Measurements from ENCODE around the gene SLC7A6OS.

Gene SLC7A6OS

DNA sequence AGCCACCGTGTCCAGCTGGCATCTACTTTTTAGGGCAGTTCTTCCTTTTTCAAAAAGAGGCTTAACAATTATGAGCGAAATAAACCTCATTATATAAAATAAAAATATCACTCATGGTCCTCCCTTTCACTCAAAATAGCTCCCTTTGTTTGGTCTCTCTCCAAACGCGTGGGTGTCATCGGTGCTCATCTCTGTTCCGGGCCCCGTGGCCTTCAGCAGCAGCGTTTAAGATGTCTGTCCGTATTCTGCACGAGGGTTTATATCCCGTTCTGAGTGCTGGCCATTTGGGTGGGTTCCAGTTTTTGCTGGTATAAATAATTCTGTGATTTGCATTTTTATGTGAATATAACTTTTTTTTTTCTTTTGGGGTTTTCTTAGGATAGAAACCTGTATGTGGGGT, 33.5 kb upstream of the SLC7A6OS start:
- DNase-seq (ENCODE audit: low read depth) = no peak

DNA sequence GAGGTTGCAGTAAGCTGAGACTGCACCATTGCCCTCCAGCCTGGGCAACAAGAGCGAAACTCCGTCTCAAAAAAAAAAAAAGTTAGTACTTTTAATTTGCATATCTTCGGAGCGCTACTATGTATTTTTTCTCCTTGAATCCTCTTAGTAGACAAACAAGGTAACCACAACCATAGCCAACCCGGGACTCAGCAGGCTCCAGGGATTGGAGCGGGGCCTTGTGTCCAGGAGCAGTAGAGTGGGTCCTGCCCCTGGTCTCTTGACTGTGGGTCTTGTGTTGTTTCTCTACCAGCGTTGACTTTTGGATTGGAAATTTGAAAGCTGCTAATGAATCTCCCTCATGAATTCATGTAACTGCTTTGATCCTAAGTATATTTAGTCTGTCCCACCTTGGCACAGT, 32.4 kb upstream of the SLC7A6OS start:
- DNase-seq (ENCODE audit: low read depth) = no peak

DNA sequence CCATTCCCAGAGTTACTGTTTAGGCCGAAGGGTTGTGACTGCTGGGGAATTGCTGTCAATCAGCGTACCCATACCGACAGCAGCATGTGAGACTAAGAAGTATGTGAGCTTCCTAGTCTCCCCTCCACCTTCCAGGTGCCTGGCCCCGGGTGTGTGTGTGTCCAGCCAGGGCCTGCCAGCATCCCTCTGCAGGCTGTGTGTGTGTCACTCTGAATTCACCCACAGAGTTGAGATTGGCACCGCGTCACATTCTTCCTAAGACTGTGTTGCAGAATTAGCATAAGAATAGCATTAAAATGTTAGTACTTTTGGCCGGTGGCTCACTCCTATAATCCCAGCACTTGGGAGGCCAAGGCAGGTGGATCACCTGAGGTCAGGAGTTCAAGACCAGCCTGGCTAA, 31.9 kb upstream of the SLC7A6OS start:
- DNase-seq (ENCODE audit: low read depth) = no peak

DNA sequence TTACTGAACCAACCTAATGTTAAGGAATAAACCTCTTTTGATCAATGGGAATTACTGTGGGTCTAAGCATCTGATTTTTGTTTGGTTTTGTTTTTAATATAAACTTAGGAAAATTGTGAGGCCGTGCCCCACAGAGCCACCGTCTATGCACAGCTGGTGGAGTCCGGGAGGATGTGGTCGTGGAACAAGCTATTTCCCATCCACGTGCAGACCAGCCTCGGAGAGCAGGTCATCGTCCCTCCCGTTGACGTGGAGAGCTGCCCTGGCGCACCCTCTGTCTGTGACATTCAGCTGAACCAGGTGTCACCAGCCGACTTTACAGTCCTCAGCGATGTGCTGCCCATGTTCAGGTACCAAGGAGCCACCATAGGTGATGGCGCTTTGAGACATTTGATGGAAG, 28.5 kb upstream of the SLC7A6OS start:
- DNase-seq (ENCODE audit: low read depth) = no peak

DNA sequence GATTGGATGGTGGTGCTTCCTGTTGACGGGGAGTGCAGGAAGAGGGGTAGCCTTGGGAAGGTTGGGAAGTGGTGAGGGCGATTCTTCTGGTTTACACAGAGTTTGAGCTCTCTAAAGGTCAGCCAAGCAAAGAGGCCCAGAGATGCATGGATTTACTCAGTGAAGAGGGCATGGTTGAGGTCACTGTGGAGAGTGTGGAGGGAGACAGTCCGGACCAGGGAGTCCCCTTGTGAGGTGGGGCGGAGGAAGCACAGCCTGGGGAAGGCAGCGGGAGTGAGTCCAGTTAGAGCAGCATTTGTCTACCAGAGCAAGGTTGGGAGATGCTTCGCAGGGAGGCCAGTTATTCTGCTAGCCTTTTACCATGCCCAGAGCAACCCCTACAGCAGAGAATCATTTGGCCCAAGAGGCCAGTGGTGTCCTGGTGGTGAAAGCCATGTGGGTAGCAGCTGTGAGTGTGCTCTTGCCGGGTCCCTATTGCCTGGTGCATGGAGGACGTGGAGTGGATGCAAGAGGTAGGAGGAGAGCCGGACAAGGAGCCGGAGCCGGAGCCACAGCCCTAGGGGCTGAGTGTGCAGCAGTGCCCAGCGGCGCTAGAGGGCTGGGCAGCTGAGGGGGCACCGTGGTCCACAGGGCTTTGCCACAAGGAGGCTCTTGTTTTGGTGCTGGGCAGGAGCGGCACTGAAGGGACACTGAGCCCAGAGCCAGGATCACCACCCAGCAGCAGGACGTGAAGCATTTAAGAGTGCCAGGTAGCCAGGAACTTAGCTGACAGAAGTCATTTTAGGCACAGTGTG, 27.8 kb upstream of the SLC7A6OS start:
- no peak for DNase-seq (ENCODE audit: low read depth)

DNA sequence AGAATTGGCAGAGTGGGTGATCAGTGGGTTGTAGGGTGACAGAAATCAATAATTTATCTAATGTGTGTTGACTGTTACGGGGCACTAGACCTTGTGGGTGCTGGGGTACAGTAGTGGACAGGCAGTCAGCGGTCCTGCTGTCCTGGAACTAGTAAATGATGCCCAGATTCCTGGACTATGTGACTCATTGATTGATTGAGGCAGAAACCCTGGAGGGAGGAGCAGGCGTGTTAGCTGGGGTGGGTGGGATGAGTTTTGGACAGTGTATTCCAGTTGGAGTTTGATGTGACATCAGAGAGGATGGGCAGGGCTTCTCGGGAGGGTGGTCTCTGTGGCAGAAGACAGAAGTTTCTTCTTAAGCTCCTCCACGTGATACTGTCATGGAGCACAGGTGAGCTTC, 24.4 kb upstream of the SLC7A6OS start:
- peak; percentile 46 for DNase-seq (ENCODE audit: low read depth)

DNA sequence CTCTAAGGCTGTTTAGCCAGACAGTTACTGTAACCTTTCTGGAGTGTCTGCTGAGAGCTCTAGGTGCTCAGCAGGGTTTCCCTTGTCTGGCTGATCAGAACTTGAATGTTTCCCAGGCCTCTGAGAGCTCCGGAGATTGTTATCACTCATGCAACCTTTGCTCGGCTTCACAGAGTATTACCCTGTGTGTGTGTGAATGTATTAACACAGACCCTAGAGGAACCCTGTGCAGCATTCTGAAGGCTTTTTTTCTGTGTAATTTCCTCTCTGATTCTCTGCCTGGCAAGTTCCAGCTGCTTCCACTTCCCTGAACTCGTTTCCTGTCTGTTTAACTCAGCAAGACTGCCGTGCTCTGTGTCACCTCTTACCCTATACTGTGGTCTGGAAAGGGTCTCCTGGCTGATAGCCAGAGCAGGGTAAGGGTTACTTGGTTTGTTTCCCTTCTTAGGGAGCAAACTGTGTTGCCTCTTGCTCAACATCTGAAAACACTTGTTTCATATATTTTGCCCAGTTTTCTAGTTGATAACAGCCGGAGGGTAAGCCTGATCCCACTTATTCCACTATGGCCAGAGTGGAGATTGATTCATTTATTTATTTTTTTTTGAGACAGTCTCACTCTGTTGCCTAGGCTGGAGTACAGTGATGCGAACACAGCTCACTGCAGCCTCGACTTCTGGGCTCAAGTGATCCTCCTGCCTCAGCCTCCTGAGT, 21.8 kb upstream of the SLC7A6OS start:
- DNase-seq (ENCODE audit: low read depth) = no peak

DNA sequence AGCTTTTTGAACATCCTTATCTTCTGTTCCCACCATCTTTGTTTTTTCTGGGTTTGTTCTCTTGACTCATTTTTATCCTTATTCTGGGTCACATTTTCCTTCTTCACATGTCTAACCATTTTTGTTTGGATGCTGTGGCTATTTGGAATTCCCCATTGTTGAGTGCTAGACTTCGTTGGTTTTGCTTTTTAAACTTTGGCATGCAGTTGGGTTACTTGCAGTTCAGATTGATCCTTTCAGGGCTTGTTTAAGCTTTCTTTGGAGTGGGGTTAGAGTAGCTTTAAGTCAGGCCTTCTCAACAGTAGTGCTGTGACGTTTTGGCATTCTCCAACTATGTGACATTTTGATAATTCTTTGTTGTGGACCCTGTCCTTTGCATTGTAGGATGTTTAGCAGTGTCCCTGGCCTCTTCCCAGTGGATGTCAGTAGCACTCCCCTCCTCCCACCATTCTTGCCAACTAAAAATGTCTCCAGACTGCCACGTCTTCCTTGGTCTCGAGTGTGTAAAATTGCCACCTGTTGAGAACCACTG, 21.2 kb upstream of the SLC7A6OS start:
- no peak for DNase-seq (ENCODE audit: low read depth)

DNA sequence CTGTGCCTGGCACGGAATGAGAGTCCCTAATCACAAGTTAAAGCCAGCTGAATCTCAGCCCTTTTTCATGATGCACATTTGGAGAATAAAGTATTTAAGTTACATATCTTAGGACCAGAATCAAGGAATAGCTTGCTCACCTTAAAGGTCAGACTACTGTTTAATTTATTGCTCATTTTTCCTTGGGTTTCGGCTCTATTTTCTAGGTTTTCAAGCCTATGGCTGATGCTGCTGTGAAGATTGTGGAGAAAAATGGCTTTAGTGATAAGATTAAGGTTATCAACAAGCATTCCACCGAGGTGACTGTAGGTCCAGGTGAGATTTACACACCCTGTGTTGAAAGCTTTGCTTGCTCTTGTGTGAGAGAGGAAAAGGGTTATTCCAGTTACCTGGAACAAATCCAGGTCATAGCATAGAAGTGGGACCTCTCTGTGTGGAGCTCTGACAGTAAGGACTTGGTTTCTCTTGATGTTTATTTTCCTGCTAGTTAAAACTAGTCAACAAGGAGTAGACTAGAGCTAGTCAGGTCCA, 18.2 kb upstream of the SLC7A6OS start:
- DNase-seq (ENCODE audit: low read depth) = no peak

DNA sequence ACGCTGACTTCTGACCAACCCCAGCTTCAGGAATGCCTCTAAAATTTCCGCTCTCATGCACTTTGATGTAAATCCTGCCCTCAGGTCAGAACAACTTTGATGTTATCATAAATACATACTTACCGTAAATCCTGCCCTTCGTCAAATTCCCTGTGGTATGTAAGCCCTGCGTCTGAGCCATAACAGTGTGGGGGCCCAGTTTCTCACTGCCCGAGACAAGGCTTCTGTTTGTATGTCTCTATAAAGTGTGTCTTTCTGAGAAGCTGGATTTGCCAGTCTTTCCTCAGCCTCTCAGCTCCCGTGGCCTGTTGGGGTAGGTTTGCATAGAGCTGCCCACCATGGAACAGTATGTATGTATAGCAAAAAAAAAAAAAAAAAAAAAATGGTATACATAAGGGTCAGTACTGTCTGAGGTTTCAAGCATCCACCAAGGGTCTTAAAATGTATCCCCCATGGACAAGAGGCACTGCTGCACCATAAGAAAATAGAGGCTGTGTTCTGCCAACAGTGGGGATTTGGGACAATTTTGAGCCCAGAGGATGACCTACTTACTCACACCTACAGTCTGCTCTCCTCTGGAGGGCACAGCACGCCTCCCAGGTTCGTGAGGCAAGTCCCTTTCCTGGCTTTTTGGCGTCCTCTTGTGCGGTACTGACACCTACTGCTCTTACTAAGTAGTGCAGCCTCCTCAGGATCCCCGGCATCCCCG, 17.6 kb upstream of the SLC7A6OS start:
- peak; percentile 89 for DNase-seq (ENCODE audit: low read depth)

DNA sequence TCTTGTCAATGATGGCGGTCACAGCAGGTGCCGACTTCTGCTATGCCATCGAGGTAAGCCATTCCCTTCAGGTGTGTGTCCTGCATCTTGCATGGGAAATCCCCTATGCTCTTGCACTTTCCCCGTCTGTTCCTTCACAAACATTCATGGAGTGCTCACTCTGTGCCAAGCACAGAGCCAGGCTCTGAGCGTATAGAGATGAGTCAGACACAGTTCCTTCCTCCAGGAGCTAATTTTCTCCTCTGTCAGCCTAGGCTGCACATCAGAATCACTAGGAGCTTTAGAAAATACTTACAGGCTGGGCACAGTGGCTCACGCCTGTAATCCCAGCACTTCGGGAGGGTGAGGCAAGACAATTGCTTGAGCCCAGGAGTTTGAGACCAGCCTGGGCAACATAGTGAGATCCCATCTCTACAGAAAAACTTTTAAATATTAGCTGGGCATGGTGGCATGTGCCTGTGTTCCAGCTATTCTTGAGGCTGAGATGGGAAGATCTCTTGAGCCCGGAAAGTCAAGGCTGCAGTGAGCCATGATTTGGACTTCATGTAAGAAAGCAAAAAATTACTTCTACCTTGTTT, 14.1 kb upstream of the SLC7A6OS start:
- DNase-seq (ENCODE audit: low read depth) = no peak

DNA sequence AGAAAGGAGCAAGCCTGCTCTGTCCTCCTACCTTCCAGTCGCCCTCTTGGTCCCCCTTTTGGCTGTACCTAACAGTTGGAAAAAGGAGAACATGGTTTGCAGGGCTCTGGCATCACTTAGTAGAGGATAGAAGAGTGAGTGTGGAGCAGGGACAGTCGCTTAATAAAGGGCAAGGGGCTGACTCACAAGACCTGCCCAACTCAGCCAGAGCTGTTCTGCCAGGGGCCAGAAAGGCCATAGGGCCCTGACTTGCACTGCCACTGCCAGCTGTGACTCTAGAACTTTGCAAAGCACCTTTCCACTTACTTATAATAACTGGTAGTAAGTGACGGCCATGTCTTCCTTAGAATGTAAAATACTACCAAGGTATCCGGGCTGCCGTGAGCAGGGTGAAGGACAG, 13.6 kb upstream of the SLC7A6OS start:
- no peak for DNase-seq (ENCODE audit: low read depth)

DNA sequence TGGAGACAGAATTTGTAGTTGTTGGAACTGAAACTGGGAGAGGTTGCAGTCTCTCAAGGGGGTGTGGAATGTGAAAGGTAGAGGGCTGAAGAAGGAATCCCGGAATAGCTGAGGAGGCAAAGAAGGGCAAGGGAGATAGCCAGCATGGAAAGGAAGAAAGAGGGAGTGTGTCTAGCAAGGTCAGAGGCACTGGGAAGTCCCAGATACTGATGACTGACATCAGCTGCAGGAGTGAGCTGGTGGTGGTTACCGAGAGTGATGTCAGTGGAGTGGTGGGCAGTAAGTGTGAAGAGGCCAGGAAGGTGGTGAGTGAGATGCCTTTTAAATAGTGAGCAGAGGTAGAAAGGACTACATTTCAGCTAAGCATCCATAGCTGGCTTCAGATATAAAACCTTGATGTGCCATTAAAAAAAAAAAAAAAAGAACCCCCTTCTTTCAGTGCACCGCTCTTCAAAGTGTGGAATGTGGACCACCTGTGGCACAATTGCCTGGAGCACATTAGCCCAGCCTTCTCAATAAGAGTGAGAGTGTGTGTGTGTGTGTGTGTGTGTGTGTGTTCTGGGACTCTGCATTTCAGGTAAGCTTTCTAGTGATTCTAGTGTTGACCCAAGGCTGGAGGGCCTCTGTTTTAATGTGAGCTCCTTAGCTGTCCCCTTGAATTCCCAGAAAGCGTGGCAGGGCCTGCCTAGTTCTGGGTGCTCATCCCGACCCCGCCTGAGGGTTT, 8.6 kb upstream of the SLC7A6OS start:
- no peak for DNase-seq (ENCODE audit: low read depth)

DNA sequence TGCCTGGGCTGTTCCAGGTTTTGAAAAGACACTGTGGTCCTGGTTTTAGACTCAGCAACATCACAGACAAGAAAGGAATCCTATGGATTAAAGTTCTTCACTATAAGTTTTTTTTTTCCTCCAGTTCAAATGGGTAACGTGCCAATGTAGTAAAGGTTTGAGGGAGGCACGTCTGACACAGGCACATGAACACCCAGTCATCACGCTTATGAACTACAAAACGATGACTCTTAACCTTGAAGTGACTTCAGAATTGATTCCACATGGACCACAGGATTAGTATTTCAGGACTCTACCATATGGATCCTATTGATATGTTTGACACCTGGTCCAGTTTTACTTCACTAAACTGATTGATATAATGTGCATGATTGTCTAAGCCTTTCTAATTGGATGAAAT, 2.4 kb upstream of the SLC7A6OS start:
- DNase-seq (ENCODE audit: low read depth) = no peak

DNA sequence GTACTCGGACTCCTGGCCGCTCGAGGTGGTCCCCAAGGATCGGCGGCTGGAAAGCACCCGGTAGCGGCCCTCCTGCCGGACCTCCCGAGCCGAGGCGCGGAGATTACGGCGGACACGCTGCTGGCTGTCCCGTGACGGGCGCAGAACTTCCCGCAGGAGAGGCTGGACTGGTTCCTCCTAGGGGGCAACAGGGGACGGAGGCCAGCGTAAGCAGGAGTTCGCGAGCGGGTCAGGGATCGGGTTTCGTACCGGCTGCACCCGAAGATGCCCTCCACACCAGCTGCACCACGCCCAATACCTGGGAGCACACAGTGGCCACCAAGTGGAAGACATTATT, 341 bp downstream of the SLC7A6OS start:
- DNase-seq (ENCODE audit: low read depth) = no peak

DNA sequence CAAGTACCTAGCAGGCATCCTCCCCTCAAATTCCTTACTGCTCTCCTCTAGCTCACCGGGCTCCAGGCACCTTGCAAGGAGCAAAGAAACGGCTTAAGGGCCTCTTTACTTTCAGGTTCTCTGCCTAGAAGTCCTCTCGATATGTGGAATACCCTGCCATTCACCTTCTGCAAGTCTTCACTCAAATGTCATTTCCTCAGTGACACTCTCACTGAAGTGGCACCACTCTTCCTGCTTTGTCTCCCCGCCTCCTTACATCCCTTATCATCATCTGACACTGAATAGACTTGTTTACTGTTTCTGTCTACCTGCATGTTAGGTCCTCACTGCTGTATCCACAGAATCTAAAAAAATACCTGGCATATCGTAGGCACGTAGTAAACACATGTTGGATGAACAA, 947 bp downstream of the SLC7A6OS start:
- no peak for DNase-seq (ENCODE audit: low read depth)

DNA sequence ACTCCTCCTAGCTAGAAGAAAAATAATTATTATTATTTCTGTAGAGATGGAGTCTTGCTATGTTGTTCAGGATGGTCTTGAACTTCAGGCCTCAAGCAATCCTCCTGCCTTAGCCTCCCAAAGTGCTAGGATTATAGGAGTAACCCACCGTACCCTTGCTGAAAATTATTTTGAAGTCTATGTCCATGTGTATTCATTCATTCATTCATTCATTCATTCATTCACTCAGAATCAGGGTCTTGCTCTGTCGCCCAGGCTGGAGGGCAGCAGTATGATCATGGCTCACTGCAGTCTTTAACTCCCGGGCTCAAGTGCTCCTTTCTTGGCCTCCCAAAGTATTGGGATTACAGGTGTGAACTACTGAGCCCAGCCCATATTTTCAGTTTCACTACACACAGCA, 4.1 kb downstream of the SLC7A6OS start:
- no peak for DNase-seq (ENCODE audit: low read depth)

DNA sequence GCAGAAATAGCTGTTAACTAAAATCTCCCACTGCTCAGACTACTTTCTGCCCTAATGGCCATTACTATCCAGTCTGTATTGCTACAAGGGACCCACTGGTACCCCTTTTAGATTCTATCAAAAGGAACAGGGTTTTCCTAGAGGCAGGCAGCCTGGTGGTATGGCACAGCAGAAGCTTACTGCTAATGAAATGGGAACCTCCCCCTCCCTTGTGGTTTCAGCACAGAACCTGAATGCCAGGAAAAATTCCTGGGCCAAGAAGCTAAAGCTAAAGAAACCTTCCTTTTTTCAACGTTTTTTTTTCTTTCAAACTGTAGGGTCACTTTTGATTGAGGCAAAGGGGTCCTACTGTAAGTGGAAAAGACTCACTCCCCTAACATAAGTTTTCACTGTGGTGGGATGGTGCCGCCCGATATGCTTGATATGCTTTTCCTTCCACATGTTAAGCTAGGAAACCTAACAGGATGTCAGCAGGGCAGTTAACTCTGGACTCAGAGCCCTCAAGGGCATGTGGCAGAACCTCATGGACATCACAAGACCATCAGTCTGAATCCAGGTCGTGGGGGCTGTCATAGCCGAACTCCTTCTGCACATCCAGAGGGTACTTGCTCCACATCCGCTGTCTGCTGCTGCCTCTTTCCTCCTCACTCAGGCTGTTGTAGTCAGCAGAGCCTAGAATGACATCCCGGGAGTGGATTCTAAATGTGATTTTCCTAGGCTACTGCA, 9.8 kb downstream of the SLC7A6OS start:
- no peak for DNase-seq (ENCODE audit: low read depth)

DNA sequence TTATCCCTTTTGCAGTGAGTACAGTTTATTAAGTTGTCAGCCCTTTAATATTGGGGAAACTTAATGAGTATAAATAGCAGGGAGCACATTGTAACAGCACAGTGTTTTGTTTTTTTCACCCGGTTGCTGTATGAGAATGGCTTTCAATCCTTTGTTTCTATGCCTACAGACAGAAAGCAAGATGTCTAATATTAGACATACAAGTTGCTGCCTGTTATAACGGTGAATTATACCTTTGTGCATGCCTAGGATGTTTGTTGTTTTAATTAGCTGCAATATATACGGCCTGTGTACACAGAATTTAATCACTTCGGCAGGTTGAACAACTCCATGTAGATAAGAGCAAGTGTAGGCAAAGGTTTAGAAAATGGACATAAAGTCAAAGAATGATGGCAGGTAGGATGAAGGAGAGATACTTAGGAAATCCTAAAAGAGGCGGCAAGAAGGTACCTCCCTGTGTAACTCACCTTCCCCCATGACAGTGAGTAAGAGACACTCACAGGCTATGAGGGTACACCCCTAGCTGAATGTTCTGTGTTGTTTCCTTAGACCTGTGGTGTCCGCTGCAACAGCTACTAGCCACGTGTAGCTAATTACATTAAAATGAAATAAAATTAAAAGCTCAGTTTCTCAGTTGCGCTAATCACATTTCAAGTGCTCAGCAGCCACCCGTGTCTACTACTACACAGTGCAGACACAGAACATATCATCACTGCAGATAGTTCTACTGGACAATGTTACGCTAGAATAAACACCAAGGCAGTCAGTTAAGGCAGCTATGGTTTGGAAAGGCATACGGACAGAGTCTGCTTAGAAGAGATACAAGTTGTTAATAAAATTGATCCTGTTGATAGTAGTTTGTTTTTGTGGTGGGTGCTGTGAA, 10.9 kb downstream of the SLC7A6OS start:
- DNase-seq (ENCODE audit: low read depth) = no peak
